Measurements from ENCODE around the gene SPATC1L. TPM values are rescaled to one million over a fixed set of nuclear protein-coding genes. Genes with fewer than 3 reads are reported as not detected.

The SPATC1L gene
- total RNA-seq, 1 donor from 2014 or later, result 2.1 TPM

DNA sequence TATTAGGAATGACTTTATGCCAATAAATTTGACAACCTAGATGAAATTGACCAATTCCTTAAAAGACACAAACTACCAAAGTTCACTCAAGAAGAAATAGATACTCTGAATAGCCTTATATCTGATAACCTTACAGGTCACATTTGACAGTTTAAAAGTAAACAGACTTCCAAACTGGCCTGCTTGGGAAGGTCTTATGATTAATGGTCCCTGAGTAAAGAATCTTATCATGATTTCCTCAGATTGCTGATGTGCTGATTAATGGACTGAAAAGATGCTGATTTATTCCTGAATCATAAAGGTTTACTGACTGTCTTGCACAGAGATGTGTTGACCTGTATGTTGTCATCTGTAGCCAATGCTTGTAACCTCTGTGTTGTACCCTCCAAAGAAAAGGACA lies 19.2 kb downstream of the SPATC1L start:
- DNase-seq (ENCODE audit: low read depth in 2 of 2), result no peak

DNA sequence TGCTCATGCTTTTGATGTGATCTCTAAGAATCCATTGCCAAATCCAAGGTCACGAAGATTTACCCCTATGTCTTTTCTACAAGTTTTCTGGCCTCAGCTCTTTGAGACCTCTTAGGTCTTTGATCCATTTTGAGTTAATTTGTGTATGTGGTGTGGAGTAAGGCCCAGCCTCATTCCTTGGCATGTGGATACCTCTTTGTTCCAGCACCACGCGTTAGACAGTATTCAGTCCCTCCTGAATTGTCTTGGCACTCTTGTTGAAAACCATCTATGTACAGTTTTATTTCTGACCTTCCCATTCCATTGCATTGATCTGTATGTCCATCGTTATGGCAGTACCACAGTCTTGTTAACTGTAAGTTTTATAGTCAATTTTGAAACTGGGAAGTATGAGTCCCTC lies 20.9 kb downstream of the SPATC1L start:
- no peak for DNase-seq (ENCODE audit: low read depth in 2 of 2)

DNA sequence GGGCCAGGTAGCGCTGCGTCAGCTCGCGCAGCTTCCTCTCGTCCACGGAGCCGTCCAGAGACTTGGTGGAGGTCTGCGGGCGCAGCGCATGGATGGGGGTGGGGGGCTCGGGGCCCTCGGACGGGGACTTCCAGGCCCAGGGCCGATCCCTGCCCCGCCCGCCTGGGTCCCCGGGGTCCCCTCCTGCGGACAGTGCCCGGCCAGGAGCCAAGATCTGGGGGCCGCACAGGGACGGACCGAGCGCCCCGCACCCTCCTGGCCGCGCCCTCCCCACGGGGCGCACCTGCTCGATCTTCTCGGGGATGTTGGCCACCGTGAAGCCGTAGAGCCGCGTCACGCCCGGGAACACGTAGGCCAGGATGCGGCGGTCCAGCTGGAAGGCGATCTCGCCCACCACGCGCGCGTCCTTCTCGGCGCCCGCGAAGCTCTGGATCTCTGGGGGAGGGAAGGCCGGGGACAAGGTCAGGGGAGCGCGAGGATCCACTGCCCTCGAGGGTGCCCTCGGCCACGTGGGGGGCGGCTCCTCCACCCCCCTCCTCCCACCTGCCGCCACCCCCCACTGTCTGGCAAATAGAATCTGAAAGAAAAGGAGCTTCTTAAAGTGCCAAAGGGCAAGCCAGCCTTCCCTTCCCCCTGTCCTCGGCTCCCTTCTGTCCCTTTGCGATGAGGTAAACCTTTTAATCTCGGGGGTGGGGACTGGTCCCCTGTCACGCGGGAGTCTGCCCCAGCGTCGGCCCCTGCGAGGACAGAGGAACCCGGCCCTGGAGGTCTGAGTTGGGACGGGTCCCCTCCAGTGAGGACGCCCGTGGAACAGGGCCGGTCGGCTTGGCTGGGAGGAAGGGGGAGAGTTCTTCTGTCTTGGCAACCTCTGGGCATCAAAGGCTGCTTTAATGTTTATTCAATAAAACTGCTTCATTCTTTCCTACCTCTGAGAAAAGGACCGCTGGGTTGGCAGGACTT lies 22.3 kb downstream of the SPATC1L start:
- DNase-seq (ENCODE audit: low read depth in 2 of 2), result no peak

DNA sequence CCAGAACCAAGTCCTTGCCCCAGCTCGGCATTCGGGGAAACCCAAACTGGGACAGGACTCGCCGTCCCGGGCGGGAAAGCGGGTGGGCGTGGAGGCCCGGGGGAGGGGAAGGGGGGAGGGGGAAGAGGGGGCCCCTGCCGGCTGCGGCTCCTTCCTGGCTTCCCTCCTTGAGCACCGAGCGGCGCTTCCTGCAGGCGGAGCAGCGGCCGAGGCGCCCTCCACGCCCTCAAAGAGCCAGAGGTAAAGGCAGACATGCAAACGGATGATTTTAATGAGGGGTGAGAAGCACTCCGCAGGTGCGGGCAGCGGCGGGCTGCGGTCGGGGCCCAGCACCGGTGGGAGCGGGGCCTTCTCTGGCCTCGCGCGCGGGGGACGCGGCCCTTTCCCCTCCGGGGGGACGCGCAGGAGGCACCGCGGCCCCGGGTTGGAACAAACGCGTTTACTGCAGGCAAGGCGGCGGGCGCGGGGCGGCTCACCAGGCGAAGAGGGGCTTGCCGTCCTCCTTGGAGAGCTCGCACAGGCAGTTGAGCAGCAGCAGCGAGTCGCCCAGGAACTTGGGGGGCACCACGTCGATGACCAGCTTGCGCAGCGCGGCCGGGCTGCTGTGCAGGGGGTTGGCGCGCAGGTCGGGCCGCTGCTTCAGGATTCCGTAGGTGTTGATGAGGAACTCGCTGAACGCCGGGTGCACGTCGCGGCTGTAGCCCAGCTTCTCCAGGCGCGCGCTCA lies 23.2 kb downstream of the SPATC1L start:
- no peak for DNase-seq (ENCODE audit: low read depth in 2 of 2)

DNA sequence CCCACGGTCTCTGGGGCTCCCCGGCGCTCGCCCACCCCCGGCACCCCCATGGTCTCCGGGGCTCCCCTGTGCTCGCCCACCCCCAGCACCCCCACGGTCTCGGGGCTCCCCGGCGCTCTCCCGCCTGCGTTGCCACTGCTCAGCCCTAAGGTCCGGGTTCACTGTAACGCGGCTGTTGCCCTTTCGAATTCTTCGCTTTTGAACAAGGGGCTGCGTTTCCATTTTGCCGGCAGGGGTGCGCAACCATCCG lies 23.7 kb downstream of the SPATC1L start:
- no peak for DNase-seq (ENCODE audit: low read depth in 2 of 2)

DNA sequence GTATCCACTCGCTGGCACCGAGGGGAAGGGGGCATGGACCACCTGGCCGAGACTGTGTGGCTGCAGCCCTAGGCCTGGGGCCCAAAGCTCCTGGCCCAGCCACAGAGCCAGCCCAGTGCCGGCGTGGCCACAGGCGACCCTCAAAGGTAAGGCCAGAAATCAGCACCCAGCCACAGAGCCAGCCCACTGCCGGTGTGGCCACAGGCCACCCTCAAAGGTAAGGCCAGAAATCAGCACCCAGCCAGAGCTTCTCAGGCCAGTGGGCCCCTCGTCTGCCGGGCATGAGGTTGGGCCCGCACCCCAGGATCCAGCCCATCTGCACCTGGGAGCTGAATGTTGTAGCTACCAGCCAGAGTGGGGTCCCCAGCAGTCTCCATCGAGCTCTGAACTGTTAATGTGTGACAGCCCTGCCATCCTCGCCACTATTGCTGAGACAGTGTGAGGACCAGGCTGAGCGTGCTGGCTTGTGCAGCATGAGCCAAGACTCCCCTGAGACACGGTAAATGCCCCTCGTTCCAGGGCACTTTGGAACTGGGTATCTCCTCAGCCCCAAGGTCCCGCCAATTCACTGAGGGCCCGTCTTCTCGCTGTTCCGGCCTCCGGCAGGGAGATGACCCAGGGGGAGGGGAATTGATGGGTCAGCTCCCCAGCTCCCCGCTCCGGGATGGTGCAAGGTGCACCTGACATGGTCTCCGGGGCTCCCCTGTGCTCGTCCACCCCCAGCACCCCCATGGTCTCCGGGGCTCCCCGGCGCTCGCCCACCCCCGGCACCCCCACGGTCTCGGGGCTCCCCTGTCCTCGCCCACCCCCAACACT lies 24.2 kb downstream of the SPATC1L start:
- DNase-seq (ENCODE audit: low read depth in 2 of 2), result no peak

DNA sequence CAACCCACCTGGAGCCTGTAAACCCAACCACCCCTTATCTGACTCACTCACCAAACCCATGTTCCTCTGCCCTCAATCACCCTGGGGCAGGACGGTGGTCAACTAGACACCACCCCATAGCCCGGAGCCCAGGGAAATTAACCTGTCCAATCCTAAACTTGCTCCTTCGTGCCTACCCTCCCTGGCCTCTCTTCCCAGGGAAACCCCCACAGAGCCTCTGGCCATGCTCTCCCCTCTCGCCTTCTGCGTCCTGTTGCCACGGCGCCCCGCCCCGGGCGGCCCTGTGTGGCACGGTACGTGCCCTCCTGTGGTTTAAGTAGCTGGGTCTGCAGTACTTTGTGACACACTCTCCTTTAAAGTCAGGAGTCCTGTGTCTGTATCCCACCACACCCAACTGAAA lies 24.9 kb downstream of the SPATC1L start:
- no peak for DNase-seq (ENCODE audit: low read depth in 2 of 2)

DNA sequence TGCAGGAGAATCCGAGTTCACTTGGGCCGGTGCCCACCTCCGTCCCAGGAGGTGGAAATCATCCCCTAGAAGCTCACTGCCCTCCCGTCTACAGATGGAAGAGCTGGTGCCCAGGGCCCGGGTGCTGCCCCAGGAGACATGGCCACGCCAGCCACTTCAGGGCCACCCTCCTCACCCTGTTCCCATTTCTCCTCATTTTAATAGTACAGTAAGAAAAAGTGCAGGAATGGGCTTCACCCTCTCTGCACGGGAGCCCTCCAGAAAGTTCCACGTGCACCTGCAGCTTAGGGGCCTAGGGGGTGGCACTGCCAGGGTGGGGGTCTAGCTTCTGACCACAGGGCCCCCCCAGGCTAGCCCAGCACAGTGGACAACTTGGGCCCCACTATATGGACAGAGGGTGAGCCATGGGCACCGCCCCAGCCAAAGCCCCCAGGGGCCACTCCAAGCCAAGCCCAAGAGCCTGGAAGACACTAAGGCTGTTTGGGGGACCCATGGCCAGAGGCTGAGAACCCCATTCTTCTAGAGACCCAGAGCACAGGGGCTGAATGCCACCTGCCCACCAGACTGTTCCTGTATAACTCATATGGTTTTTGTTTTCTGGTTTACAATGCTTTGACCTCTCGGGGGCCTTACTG lies 25.5 kb downstream of the SPATC1L start:
- no peak for DNase-seq (ENCODE audit: low read depth in 2 of 2)

DNA sequence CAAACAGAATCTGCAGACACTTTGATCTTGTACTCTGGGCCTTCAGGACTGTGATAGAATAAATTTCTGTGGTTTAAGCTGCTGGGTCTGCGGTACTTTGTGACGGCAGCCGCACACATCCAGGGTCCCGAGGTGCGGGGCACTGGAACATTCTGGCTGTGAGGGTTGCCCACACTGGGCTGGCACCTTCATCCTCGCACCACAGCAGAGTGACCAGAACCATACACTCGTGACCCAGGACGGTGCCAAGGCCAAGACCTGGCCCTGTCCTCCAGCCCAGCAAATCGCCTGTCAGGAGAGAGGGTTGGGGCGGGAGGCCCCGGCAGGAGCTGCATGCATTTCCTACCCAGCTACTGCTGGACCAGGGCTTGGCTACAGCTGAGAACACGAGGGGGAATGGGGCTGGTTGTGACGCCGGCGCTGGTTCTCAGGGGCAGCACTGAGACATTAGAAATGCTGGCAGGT lies 26.2 kb downstream of the SPATC1L start:
- DNase-seq (ENCODE audit: low read depth in 2 of 2), result no peak

DNA sequence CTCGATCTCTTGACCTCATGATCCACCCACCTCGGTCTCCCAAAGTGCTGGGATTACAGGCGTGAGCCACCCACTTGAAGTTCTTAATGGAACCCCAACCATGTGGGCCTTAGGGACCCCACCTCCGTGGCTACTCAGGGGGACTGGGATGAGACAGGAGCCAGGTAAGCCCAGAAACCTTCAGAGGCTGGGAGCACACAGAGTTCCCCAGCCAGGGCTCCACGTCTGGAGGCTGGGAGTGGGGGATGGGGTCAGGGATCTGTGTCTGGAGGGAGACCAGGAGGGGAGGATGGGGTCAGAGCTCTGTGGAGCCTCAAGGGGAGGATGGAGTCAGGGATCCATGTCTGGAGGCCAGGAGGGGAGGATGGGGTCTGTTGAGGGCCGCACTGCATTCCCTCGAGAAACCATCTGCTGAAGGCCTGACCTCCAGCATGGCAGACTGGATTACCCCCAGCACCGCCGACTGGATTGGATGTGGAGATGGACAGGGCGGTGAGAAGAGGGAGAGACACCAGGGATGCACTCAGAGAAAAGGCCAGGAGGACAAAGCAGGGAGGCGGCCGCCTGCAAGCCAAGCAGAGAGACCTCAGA lies 26.8 kb downstream of the SPATC1L start:
- DNase-seq (ENCODE audit: low read depth in 2 of 2), result no peak

DNA sequence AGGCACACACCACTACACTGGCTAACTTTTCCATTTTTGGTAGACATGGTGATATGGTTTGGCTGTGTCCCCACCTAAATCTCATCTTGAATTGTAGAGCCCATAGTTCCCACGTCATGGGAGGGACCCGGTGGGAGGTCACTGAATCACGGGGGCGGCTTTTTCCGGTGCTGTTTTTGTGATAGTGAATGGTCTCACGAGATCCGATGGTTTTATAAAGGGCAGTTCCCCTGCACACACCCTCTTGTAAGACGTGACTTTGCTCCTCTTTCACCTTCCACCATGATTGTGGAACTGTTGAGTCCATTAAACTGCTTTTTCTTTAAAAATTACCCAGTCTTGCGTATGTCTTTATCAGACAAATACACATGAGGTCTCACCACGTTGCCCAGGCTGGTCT lies 27.6 kb downstream of the SPATC1L start:
- DNase-seq (ENCODE audit: low read depth in 2 of 2), result no peak

DNA sequence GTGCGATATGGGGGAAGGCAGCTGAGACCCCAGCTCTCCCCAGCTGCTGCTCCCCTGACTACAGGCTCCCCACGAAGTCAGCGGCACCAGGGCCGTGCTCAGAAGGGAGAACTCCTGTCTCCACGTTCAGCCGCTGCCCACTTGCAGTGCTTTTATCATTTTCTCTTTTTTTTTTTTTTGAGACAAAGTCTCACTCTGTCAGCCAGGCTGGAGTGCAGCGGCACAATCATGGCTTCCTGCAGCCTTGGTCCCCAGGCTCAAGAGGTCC lies 27.9 kb downstream of the SPATC1L start:
- no peak for DNase-seq (ENCODE audit: low read depth in 2 of 2)

DNA sequence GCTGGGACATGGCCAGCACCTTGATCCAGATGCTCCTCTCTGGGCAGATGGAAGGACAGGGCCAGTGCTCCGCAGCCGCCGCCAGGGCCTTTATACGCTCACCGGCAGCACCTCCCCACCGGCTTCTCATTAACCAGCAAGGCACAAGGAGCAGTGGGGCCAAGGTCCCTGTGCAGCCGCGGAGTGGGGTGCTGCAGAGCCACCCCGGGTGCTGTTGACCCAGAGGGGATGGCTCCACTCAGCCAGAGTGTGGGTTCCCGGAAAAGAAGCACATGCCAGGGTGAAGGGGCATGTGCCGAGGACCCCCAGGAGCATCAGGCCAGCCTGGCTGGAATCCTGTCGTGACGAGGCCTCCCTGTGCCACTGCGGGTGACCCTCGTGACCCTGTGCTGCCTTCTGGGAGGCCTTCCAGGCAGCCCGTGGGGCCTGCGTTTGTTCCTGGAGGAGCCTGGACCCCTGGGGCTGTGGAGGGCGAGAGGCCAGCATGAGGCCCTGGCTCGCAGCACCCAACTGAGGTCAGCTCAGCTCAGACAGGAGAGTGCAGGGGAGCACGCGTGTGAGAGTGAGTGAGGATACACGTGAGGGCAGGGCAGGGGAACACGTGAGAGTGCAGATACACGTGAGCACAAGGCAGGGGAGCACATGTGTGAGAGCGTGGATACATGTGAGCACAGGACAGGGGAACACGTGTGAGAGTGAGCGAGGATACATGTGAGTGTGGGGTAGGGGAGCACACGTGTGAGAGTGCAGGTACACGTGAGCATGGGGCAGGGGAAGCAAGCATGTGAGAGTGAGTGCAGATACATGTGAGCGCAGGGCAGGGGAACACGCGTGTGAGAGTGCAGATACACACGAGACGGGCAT lies 28.5 kb downstream of the SPATC1L start, which contains the start of gene FTCD:
TSS of gene FTCD (minus strand) at position 66 of the 864 bp plus-strand sequence. CDS start at position 10, 56 bp downstream.
- DNase-seq (ENCODE audit: low read depth in 2 of 2), result no peak

DNA sequence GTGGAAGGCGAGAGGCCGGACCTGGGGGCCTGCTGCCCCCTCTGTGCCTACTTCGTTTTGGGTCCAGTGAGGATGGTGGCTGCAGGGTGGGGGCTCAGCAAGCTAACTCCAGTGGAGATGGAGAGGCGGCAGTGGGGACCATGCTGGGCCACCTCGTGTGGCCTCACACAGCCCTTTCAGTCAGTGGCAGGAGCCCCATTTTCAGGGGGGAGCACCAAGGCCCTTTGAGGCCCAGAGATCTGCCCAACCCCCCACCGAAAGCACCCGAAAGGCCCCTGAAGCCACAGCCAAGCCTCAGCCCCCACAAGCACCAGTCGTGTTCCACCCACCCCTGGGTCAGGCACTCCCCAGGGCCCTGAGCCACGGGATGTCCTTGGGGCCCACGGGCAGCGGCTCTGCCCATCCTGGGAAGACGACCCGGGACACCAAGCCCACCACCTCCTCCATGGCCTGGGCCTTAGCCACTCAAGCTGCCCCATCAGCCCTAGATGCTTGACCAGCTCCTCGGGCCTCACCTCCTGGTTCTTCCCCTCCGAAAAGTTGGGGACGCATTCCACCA lies 29.2 kb downstream of the SPATC1L start:
- no peak for DNase-seq (ENCODE audit: low read depth in 2 of 2)

DNA sequence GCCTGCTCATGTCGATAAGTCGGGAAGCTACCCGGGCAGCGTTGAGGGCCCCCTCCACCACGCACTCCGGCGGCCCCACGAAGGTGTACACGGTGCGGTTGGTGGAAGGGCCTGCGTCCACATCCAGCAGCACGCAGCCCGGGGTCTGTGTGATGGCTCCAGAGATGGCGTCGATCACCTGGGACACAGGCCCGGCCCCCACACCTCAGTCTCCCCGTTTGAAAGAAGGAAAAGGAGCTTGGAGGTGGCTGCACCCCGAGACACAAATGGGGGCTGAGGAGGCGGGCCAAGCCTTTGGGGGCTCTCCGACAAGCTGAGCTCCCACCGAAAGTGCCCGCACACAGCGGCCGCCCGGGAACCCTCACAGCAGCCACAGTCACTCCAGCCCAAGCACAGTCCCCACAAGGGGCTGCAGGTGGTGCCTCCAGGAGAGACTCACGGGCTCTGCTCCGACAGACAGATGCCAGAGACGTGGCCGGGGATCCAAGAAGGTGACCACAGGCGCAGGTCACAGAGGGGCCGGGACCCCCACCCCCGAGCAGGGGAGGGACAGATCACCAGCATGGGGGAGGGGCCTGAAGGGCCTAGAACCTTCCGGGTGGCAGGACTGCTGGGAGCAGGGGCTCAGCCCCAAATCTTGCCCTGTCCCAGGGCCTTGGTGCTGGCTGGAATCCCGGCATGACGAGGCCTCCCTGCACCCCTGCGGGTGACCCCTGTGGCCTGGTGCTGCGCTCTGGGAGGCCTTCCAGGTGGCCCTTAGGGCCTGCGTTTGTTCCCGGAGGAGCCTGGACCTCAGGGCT lies 29.9 kb downstream of the SPATC1L start:
- DNase-seq (ENCODE audit: low read depth in 2 of 2), result no peak

DNA sequence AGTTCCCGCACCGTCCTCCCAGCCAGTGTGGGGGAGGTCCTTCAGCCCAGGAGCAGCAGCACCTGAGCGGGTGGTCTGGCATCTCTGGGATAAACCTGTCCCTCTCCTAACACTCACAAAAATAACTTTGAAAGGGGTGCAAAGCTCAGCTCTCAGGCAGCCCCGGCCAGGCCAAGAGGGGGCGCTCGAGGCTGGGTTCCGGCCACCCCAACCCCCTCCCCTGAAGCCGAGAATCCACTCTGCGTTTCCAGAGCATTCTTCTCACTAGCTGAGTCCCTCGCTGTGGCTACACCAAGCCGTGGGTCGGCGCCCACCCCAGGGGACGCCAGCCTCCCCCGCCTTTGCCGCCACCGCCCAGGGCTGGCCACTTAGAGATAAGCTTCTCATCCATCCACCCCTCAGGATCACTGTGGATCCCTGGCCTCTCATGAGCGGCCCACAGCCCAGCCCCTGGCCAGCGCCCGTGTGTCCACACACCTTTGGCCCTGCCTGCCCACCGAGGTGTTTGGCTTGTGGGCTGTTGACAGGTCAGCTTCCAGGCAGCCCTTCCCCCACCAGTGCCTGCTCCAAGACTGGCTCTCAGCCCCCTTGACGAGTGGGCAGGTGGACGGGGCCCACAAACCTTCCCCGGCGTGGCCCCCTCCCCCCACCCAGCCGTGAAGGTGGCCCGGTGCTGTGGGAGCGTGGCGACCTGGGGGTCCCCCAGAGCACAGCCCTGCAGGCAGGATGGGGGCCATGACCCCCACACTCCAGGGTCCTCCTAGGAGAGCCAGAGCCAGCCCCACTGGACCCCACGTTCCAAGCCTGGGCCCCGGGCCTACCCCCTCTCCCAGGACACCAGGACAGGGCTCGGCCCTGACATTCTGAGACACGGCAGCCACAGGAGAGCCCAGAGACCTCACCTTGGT lies 30.8 kb downstream of the SPATC1L start:
- DNase-seq (ENCODE audit: low read depth in 2 of 2), result peak in 1 of 2 donors; percentile 54

DNA sequence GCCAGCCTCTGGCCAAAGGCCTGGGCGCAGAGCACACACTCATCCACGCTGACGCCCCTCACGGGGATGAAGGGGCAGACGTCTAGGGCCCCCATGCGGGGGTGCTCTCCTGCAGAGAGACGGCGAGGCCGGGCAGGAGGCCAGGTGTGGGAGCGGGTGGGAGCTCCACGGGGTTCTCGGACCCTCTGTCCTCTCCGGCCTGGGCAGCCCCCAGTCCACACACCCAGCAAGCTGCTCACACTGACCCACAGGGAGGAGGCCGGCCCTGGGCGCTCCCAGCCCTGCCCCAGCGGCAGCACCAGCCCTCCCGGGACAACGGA lies 31.4 kb downstream of the SPATC1L start:
- DNase-seq (ENCODE audit: low read depth in 2 of 2), result no peak

Data from dermis microvascular lymphatic vessel endothelial cell (primary cell).